Skeletal muscle satellite cell (primary cell): Measurements from ENCODE around the gene RPL38.

Source experiments
- H3K27me3 ChIP-seq: 2 replicates; pipeline ENCODE4 v1.7.0; 2013; ENCODE audit warnings: low read length; ENCODE audit not compliant: control insufficient read depth, insufficient read depth
- H3K36me3 ChIP-seq: 2 replicates; pipeline ENCODE4 v1.7.0; 2013; ENCODE audit warnings: mild to moderate bottlenecking, control low read depth, low read length; ENCODE audit not compliant: insufficient read depth
- H3K4me1 ChIP-seq: 2 replicates; pipeline ENCODE4 v1.7.0; 2013; ENCODE audit warnings: low read length; ENCODE audit not compliant: control insufficient read depth, insufficient read depth
- H3K4me2 ChIP-seq: 2 replicates; pipeline ENCODE4 v1.7.0; 2013; ENCODE audit warnings: mild to moderate bottlenecking, low read length
- H3K4me3 ChIP-seq: 2 replicates; pipeline ENCODE4 v1.7.0; 2013; ENCODE audit warnings: low read length
- H3K9ac ChIP-seq: 2 replicates; pipeline ENCODE4 v1.7.0; 2013; ENCODE audit warnings: mild to moderate bottlenecking, low read depth, low read length, moderate library complexity
- H3K9me3 ChIP-seq: replicated peaks from 2 replicates; pipeline ENCODE4 v1.7.0; 2013; ENCODE audit warnings: mild to moderate bottlenecking, control low read depth, low read length

RPL38 gene

GRCh38 chr17:74199306-74200092 lies 4.0 kb upstream of the RPL38 start:
- H3K4me2 ChIP-seq: peak overlapping the region; percentile 73
- no peaks in the 10 kb centered on the region for H3K4me1 ChIP-seq
- no peak overlapping the region for H3K4me3 ChIP-seq
- H3K9ac ChIP-seq: no peak overlapping the region
- peaks cover 42% of the 10 kb centered on the region for H3K27me3 ChIP-seq
- H3K36me3 ChIP-seq: peaks cover 8% of the 10 kb centered on the region
- no peaks in the 10 kb centered on the region for H3K9me3 ChIP-seq

- H3K27me3 ChIP-seq: peaks cover 39% of the 10 kb centered on the region
- H3K4me3 ChIP-seq: no peak overlapping the region
- peaks cover 13% of the 10 kb centered on the region for H3K36me3 ChIP-seq
- peaks cover 6% of the 10 kb centered on the region for H3K4me1 ChIP-seq
- H3K4me2 ChIP-seq: no peak overlapping the region
- H3K9ac ChIP-seq: no peak overlapping the region
- no peaks in the 10 kb centered on the region for H3K9me3 ChIP-seq
These were observed 3.4 kb upstream of the RPL38 start for GRCh38 chr17:74200112-74200511.

GRCh38 chr17:74201250-74201649 lies 2.2 kb upstream of the RPL38 start:
- no peak overlapping the region for H3K9ac ChIP-seq
- H3K36me3 ChIP-seq: peaks cover 23% of the 10 kb centered on the region
- no peaks in the 10 kb centered on the region for H3K9me3 ChIP-seq
- H3K27me3 ChIP-seq: peaks cover 32% of the 10 kb centered on the region
- H3K4me3 ChIP-seq: no peak overlapping the region
- H3K4me2 ChIP-seq: no peak overlapping the region
- H3K4me1 ChIP-seq: peaks cover 17% of the 10 kb centered on the region

- Histone ChIP-seq H3K4me2 (no peak overlapping the region), H3K36me3 (peaks cover 28% of the 10 kb centered on the region), H3K4me1 (peaks cover 22% of the 10 kb centered on the region), H3K4me3 (no peak overlapping the region), H3K9me3 (no peaks in the 10 kb centered on the region), H3K27me3 (peaks cover 26% of the 10 kb centered on the region), H3K9ac (no peak overlapping the region)
These were observed 1.5 kb upstream of the RPL38 start for GRCh38 chr17:74201948-74202347.

- Histone ChIP-seq H3K4me2 (peak overlapping the region; percentile 58), H3K36me3 (peaks cover 35% of the 10 kb centered on the region), H3K9ac (no peak overlapping the region), H3K4me3 (peak overlapping the region; percentile 32), H3K27me3 (peaks cover 23% of the 10 kb centered on the region), H3K9me3 (no peaks in the 10 kb centered on the region), H3K4me1 (peaks cover 28% of the 10 kb centered on the region)
These were observed 540 bp upstream of the RPL38 start for GRCh38 chr17:74202938-74203337.

GRCh38 chr17:74204474-74204873 lies 996 bp downstream of the RPL38 start:
- H3K36me3 ChIP-seq: peaks cover 50% of the 10 kb centered on the region

GRCh38 chr17:74205274-74205673 lies 1.8 kb downstream of the RPL38 start:
- Histone ChIP-seq H3K4me1 (peaks cover 41% of the 10 kb centered on the region), H3K36me3 (peaks cover 58% of the 10 kb centered on the region), H3K4me3 (peak overlapping the region; percentile 80), H3K9ac (peak overlapping the region; percentile 98), H3K27me3 (peaks cover 18% of the 10 kb centered on the region), H3K4me2 (peak overlapping the region; percentile 93), H3K9me3 (no peaks in the 10 kb centered on the region)

More at GRCh38 chr17:74204474-74204873, 996 bp downstream of the RPL38 start:
- peak overlapping the region; percentile 80 for H3K4me3 ChIP-seq
- H3K9ac ChIP-seq: peak overlapping the region; percentile 98
- peaks cover 23% of the 10 kb centered on the region for H3K27me3 ChIP-seq
- H3K4me1 ChIP-seq: peaks cover 40% of the 10 kb centered on the region
- no peaks in the 10 kb centered on the region for H3K9me3 ChIP-seq
- H3K4me2 ChIP-seq: peak overlapping the region; percentile 93

- no peaks in the 10 kb centered on the region for H3K9me3 ChIP-seq
These were observed 2.9 kb downstream of the RPL38 start for GRCh38 chr17:74206332-74206818.

GRCh38 chr17:74210191-74211140 lies 7.0 kb downstream of the RPL38 start:
- Histone ChIP-seq H3K36me3 (peaks cover 52% of the 10 kb centered on the region), H3K4me1 (peaks cover 53% of the 10 kb centered on the region)

More at GRCh38 chr17:74206332-74206818, 2.9 kb downstream of the RPL38 start:
- no peak overlapping the region for H3K4me3 ChIP-seq
- peak overlapping the region; percentile 98 for H3K9ac ChIP-seq
- peaks cover 50% of the 10 kb centered on the region for H3K4me1 ChIP-seq
- H3K36me3 ChIP-seq: peaks cover 68% of the 10 kb centered on the region
- peak overlapping the region; percentile 60 for H3K4me2 ChIP-seq
- peaks cover 8% of the 10 kb centered on the region for H3K27me3 ChIP-seq

GRCh38 chr17:74211141-74211911 lies 7.8 kb downstream of the RPL38 start:
- Histone ChIP-seq H3K4me2 (peak overlapping the region; percentile 91), H3K9me3 (no peaks in the 10 kb centered on the region), H3K9ac (peak overlapping the region; percentile 77), H3K4me1 (peaks cover 44% of the 10 kb centered on the region), H3K27me3 (peaks cover 12% of the 10 kb centered on the region), H3K4me3 (peak overlapping the region; percentile 76), H3K36me3 (peaks cover 45% of the 10 kb centered on the region)

More at GRCh38 chr17:74210191-74211140, 7.0 kb downstream of the RPL38 start:
- H3K27me3 ChIP-seq: peaks cover 4% of the 10 kb centered on the region
- H3K9ac ChIP-seq: no peak overlapping the region
- H3K4me2 ChIP-seq: peak overlapping the region; percentile 91
- H3K9me3 ChIP-seq: no peaks in the 10 kb centered on the region
- no peak overlapping the region for H3K4me3 ChIP-seq

GRCh38 chr17:74211912-74212208 lies 8.4 kb downstream of the RPL38 start:
- peaks cover 41% of the 10 kb centered on the region for H3K36me3 ChIP-seq
- peaks cover 17% of the 10 kb centered on the region for H3K27me3 ChIP-seq
- H3K4me2 ChIP-seq: peak overlapping the region; percentile 91
- H3K4me1 ChIP-seq: peaks cover 42% of the 10 kb centered on the region
- no peaks in the 10 kb centered on the region for H3K9me3 ChIP-seq
- peak overlapping the region; percentile 76 for H3K4me3 ChIP-seq
- H3K9ac ChIP-seq: peak overlapping the region; percentile 77
